Stimulated activated CD4-positive, alpha-beta T cell treated with anti-CD3 and anti-CD28 coated beads, Interleukin-2, amount 100 ng/mL, for 24 hours (primary cell): Measurements from ENCODE around the gene SCCPDH.

Experiments used
- DNase-seq, 2 donors: peaks; one replicate each; pipeline ENCODE4 v3.0.0-alpha.2; 2020

Gene SCCPDH

DNA sequence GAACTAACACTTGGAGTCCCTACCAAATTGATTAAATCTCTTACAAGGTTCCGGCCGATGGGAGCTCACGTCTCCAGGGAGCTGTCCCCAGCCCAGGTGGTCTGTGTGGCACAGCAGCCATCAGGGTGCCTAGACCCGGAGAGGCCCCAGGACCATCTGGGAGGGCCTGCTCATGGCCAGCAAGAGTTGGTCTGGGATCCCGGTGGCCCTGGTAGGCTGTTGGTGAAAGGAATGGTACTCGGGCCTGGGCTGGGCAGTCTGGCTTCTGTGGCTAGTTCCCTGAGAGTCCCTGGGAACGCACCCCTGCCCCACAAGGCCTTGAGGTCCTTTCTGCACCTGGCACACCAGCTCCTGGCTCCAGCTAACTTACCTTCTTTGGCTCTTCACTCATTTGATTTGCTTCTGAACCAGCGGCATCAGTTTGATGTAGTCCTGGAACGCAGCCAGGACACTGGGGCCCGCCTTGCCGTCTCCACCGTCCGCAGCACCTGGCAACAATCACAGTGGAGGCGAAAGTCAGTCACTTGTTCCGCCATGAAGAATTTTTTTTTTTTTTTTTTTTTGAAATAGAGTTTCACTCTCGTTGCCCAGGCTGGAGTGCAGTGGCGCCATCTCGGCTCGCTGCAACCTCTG, 62.5 kb downstream of the SCCPDH start:
- DNase-seq: no peak

- DNase-seq: no peak
Measured at GRCh38 chr1:246787781-246788513, 63.7 kb downstream of the SCCPDH start.

GRCh38 chr1:246788895-246789338, 64.7 kb downstream of the SCCPDH start:
- DNase-seq: no peak

- DNase-seq: no peak
Measured at GRCh38 chr1:246789454-246790339, 65.5 kb downstream of the SCCPDH start.

DNA sequence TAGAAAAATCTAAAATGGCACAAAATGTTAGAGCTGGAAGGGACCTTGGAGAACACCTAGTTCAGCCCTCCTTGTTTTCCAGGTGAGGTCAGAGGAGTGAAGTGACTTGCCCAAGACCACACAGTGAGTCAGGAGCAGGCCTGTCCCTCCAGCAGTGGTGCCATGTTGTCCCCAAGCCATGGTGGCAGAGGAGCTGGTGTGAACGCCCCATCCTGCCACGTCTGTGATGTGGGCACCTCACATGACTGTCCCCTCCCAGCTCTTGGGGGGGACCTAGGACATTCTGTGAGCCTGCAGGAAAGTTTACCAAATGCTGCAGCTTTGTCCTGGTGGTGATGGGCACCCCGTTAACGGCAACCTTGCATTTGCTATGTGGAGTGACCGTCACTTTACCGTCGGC, 66.2 kb downstream of the SCCPDH start:
- no peak for DNase-seq

DNA sequence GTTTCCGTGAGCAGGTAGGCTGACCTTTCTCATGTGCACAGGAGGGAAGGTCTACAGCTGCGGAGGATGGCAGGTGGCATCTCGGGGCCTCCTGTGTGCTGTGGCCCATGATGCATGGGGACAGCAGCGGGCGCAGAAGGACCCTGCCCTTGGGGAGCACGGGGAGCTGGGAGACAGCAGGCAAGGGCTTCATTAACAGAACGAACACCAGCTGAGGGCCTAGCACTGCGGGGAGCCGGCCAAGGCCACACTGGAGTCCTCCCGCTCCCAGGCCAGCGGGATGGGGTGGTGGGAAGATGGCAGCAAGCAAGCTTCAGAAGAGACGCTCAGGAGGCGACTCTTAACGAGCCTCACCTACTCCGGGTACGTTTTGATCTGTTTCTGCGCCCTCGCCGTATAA, 66.6 kb downstream of the SCCPDH start:
- no peak for DNase-seq

GRCh38 chr1:246791303-246791918, 67.2 kb downstream of the SCCPDH start:
- DNase-seq: no peak

GRCh38 chr1:246792603-246793002, 68.4 kb downstream of the SCCPDH start:
- DNase-seq: no peak

DNA sequence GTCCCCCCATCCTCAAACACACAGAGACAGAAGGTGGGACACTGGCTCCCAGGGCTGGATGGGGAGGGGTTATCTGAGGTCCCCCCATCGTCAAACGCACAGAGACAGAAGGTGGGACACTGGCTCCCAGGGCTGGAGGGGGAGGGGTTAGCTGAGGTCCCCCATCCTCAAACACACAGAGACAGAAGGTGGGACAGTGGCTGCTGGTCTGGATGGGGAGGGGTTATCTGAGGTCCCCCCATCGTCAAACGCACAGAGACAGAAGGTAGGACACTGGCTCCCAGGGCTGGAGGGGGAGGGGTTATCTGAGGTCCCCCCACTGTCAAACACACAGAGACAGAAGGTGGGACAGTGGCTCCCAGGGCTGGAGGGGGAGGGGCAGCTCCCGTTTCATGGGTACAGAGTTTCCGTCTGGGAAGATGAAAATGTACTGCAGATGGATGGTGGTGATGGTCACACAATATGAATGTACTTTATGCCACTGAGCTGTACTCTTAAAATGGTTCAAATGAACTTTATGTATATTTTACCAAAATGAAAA, 69.2 kb downstream of the SCCPDH start:
- DNase-seq: no peak

DNA sequence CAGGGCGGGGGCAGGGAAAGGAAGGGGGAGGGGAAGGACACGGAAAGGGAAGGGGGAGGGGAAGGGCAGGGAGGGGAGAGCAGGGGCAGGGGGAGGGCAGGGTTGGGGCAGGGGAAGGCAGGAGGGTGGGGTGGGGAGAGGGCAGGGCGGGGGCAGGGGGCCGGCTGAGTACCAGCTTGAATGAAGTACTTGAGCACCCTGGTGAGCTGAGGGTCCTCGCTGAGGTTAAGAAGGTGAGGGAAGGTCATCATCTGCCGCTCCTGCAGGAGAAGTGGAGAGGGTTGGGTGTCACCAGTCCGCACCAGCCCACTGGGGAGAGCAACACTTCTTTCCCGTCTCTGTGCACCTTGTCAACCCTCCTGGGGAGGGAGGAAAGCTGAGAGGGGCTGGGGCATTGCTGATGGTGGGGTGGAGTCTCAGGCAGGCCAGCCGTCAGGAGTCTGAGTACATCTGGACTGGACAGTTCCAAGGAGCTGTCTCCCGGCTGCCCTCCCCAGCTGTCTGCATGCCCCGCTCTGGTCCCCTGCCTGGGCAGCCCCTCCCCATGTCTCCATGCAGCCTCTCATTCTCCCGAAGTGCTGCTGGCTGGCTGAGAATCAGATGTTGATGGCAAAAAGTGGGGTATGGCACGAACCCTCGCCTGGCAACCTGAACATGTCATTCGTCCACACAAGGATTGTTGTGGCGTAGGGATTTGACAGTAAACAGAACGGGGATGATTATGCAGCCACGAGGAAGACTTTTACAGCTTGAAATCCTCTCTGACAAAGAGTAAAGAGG, 70.0 kb downstream of the SCCPDH start:
- no peak for DNase-seq

DNA sequence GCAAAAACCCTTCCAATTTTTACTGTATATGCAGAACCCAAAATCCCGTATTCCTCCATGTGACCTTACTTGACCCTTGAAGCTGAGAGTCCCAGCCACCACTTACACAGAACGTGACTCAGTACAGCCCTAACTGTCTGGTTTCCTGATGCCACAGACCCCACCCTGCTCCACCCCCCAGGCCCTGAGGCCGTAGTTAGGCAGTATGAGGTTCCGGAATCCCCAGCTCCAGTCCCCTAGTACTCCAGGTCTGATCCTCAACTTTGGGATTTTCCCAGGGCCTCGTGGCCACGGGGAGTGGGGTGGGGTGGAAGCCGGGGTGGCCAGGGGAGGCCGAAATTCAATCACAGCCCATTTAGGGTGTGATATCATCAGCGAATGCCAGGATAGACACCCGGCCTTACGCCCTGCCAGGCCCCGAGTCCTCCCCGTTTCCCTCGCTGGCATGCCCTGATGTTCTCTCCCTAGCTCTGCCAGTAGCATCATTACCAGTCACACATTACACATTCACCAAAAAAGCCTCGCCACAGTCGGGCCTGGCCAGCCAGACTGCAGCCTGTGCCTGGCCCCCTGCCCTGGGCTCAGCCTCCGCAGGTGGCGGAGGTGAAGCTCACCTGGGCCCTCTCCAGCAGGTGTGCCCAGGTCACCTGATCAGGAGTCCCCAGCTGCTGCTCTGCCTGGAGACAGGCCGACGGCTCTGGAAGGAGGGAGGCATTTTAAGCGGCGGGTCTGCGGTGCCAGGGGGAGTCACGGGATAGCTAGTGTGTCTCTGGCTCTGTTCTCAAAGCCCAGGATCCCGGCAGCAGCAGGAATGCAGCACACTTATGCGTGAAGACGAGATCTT, 70.8 kb downstream of the SCCPDH start:
- no peak for DNase-seq

DNA sequence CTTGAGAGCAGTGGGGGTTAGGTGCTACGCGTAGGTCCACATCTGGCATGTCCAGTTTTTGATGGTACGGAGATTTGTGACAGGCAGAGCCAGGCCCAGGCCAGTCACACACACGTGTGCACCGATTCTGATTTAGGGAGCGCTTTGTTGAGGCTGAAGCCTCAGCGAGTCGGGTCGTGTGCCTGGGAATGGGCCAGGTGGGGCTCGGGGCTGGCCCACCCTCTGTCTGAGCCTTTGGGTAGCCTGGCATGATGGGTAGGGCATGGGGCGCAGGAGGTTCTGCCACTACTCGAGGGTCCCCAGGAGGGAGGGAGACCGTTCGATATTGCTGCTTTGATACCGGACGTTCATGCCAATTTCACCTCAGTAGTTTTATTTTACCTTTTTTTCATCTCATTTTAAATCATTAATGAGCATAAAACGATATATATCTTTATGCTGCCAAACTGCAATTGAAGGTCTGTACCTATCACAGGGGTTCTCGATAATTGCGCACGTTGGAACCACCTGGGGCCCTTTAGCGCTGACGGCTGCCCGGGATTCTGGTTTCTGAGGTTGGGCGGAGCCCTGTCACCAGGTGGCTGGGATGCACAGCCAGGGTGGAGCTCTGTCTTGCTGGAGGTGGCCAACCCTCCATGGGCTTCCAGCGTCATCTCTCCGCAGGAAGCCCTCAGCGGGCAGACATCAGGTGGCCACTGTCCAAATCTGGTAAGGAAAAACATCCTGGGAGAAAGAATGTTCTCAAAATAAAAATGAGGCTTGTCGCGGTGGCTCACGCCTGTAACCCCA, 71.9 kb downstream of the SCCPDH start:
- no peak for DNase-seq

- no peak for DNase-seq
Measured at GRCh38 chr1:246797157-246797556, 72.9 kb downstream of the SCCPDH start.

DNA sequence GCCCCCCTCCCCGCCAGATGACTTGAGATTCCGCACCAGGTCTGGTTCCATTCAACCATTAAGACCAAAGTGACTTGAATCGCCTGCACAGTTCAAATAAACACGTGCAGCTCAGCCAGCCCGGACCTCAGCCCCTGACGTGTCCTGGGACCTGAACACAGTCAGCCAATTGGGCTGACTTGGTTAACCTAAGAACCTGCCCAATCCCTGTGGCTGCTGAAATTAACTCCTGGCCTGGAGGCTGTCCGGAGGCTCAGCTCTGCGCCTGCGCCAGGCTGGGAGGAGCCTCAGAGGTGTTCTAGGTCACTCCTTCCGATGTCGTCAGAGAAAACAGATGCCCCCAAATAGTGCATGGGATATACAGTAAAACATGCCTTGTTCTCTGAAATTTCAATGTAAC, 73.4 kb downstream of the SCCPDH start:
- DNase-seq: no peak

GRCh38 chr1:246798107-246798506, 73.9 kb downstream of the SCCPDH start:
- DNase-seq: no peak

DNA sequence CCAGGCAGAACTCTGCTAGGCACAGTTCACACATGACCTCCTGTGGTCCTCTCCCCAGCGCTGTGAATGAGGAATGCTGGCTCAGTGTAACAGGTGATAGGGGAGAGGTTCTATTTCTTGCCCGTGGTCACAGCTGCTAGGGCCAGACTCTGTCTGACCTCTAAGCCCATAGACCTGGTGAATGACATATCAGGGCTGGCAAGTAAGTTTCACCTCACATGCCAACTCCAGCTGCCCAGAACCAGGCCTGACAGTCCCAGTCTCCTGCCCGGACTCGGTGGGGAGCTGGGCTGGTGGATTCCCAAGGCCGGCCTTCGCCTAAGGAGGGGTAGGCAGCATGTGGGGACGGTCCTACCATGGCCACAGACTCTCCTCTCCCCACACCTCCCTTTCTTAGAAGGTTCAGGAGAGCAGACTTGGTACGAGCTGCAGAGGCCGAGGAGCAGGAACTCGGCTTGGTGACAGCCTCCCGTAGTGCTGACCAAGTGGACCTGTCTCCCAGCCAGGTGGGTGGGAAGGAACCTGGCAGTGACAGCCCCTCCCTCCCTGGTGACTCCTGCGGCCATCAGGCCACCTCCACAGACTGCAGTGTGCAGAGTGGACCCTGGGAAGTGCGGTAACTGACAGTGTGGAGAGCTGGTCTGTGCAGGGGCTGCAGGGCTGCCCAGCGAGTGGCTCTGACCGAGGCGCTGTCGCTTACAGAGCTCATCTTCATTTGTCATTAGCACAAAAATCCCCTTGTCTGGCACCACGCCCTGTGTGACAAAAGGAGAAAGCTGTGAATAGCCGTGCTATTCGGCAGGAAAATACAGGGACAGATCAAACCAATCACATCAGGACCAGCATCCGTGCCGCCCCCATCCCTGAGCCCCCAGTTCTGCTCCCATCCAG, 74.6 kb downstream of the SCCPDH start:
- no peak for DNase-seq

- DNase-seq: no peak
Measured at GRCh38 chr1:246800356-246800755, 76.1 kb downstream of the SCCPDH start.

- no peak for DNase-seq
Measured at GRCh38 chr1:246800756-246801155, 76.5 kb downstream of the SCCPDH start.
